ENCODE results near the gene CKB.
A peak's percentile ranks its signal among the peaks of the same experiment; 100 is the strongest.

The CKB gene

DNA sequence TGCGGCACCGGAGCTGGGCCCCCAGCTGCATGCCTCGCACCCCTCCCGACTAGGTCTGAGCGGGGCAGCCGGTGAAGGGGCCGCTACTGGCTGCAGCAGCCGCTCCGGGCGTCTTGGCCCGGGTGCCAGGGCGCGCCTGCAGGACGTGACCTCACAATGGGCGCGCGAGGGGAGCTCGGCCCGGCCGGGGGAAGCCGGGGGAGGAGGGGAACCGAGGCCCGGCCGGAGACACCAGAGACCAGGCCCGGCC lies 39.5 kb upstream of the CKB start:
- TF ChIP-seq CTCF (IDR thresholded peaks at IDR 0.05; ENCODE audit: extremely low read depth, insufficient read depth, missing control alignments) = no peak
- no peak for DNase-seq (ENCODE audit: low spot score)
- in situ Hi-C loops (cut with MboI; ENCODE audit: low pct_unique_long_range_greater_than_20kb, low sequenced_read_pairs, unreplicated experiment) = no loop called here

- in situ Hi-C loops (cut with MboI; ENCODE audit: low pct_unique_long_range_greater_than_20kb, low sequenced_read_pairs, unreplicated experiment) = no loop called here
- TF ChIP-seq CTCF (IDR thresholded peaks at IDR 0.05; ENCODE audit: extremely low read depth, insufficient read depth, missing control alignments) = no peak
- DNase-seq (ENCODE audit: low spot score) = peak; percentile 77
Observed at GRCh38 chr14:103561381-103562178, 39.0 kb upstream of the CKB start.

GRCh38 chr14:103560691-103561090 lies 38.1 kb upstream of the CKB start:
- no peak for DNase-seq (ENCODE audit: low spot score)
- in situ Hi-C loops (cut with MboI; ENCODE audit: low pct_unique_long_range_greater_than_20kb, low sequenced_read_pairs, unreplicated experiment) = no loop called here
- TF ChIP-seq CTCF (IDR thresholded peaks at IDR 0.05; ENCODE audit: extremely low read depth, insufficient read depth, missing control alignments) = no peak

DNA sequence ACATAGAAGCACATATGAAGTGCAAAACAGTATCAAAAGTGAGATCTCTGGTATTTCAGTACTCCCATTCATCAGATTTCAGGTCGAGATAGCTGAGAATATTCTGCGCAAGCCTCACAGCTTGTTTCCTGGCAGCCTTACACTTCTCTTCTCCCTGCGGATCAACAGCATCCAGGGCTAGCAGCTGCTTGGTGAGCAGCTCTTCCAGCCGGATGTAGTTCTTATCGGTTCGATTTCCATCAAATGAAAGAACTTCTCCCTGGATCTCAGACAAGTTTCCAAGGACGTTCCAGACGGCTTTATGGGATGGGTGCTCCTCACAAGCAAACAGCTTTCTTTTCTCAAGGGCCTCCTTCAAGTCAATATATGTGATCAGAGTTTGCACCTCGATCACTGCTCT lies 37.1 kb upstream of the CKB start:
- in situ Hi-C loops (cut with MboI; ENCODE audit: low pct_unique_long_range_greater_than_20kb, low sequenced_read_pairs, unreplicated experiment) = loop anchor here (10.0 kb wide), 1 partner anchor 55 kb away; no protein-coding TSS in a partner anchor
- no peak for TF ChIP-seq CTCF (IDR thresholded peaks at IDR 0.05; ENCODE audit: extremely low read depth, insufficient read depth, missing control alignments)
- no peak for DNase-seq (ENCODE audit: low spot score)

GRCh38 chr14:103558071-103558882 lies 35.6 kb upstream of the CKB start:
- in situ Hi-C loops (cut with MboI; ENCODE audit: low pct_unique_long_range_greater_than_20kb, low sequenced_read_pairs, unreplicated experiment) = loop anchor here (10.0 kb wide), 1 partner anchor 53 kb away; no protein-coding TSS in a partner anchor
- no peak for TF ChIP-seq CTCF (IDR thresholded peaks at IDR 0.05; ENCODE audit: extremely low read depth, insufficient read depth, missing control alignments)
- no peak for DNase-seq (ENCODE audit: low spot score)

- no peak for TF ChIP-seq CTCF (IDR thresholded peaks at IDR 0.05; ENCODE audit: extremely low read depth, insufficient read depth, missing control alignments)
- in situ Hi-C loops (cut with MboI; ENCODE audit: low pct_unique_long_range_greater_than_20kb, low sequenced_read_pairs, unreplicated experiment) = loop anchor here (10.0 kb wide), 1 partner anchor 52 kb away; no protein-coding TSS in a partner anchor
Observed at GRCh38 chr14:103556946-103557758, 34.5 kb upstream of the CKB start.

More at GRCh38 chr14:103556946-103557758, 34.5 kb upstream of the CKB start:
- DNase-seq (ENCODE audit: low spot score) = no peak

Measured in GM13977 (cell line).